Ascending aorta (tissue), 2 donors: Measurements from ENCODE around the gene ZC3HAV1. TPM values are rescaled to one million over a fixed set of nuclear protein-coding genes. Genes with fewer than 3 reads are reported as not detected.

Source experiments
- DNase-seq, 2 donors: peaks; one replicate each; pipeline ENCODE4 v3.0.0-alpha.2; 2019; ENCODE audit warnings: low spot score in 2 of 2
- H3K27ac ChIP-seq, 2 donors: fragments of 200-600 bp; sonication (generic); one replicate each; pipeline ENCODE4 v1.5.1; 2016 to 2017; ENCODE audit warnings: mild to moderate bottlenecking in 1 of 2
- H3K27me3 ChIP-seq: fragments of 200-600 bp; sonication (generic); one replicate; pipeline ENCODE4 v1.5.1; 2017
- H3K36me3 ChIP-seq, 2 donors: fragments of 200-600 bp; sonication (generic); one replicate each; pipeline ENCODE4 v1.5.1; 2016
- H3K4me1 ChIP-seq, 2 donors: fragments of 200-600 bp; sonication (generic); one replicate each; pipeline ENCODE4 v1.5.1; 2016 to 2017; ENCODE audit warnings: mild to moderate bottlenecking in 1 of 2
- H3K4me3 ChIP-seq, 2 donors: fragments of 200-600 bp; sonication (generic); one replicate each; pipeline ENCODE4 v1.5.1; 2016 to 2017; ENCODE audit warnings: mild to moderate bottlenecking in 1 of 2
- H3K9me3 ChIP-seq, 2 donors: fragments of 200-600 bp; sonication (generic); one replicate each; pipeline ENCODE4 v1.5.1; 2016
- CTCF ChIP-seq, 3 experiments: fragments of 200-600 bp in 2 of 3; fragments of 450-650 bp in 1 of 3; sonication (generic) in 2 of 3; IDR thresholded peaks; one replicate each; pipeline ENCODE4 v1.5.1; 2016 to 2019; ENCODE audit warnings: antibody characterized with exemption in 3 of 3, mild to moderate bottlenecking in 1 of 3, moderate library complexity in 1 of 3
- intact Hi-C: fragments of 100-400 bp; cut with DNase I; formaldehyde crosslinking; loops from one replicate; pipeline ENCODE4 v1.15.1; 2023
- total RNA-seq: library from RNA; depleted of rRNA; stranded (reverse); fragments of >200 nt; gene quantifications from one replicate; pipeline ENCODE4 v1.1.0, GENCODE V29; 2016

ZC3HAV1 gene
- total RNA-seq, 1 donor from 2014 or later: 25.0 TPM

GRCh38 chr7:139035586-139036353 is 73.8 kb downstream of the ZC3HAV1 start, which contains the start of gene ZC3HAV1L:
TSS of gene ZC3HAV1L (minus strand) at chr7:139036042. CDS start at chr7:139036017, 25 bp downstream.
- TF ChIP-seq CTCF (IDR thresholded peaks at IDR 0.05): no peak
- intact Hi-C loops: no loop called here
- peak within 1 kb of the TSS; percentile 63 to 94 for H3K4me3 ChIP-seq
- H3K4me1 ChIP-seq: peaks cover 0 to 9% of the 10 kb centered on the region in 2 donors
- no peaks in the 10 kb centered on the region for H3K9me3 ChIP-seq
- H3K27me3 ChIP-seq: no peaks in the 10 kb centered on the region
- peaks cover 4% of the 10 kb centered on the region in 2 donors for H3K36me3 ChIP-seq
- H3K27ac ChIP-seq: peak within 1 kb of the TSS; percentile 50 to 58
- peak in 1 of 2 donors; percentile 67 for DNase-seq

GRCh38 chr7:139034855-139035585 is 74.5 kb downstream of the ZC3HAV1 start:
- H3K27me3 ChIP-seq: no peaks in the 10 kb centered on the region
- H3K4me3 ChIP-seq: peak overlapping the region; percentile 63 to 94
- no peaks in the 10 kb centered on the region for H3K9me3 ChIP-seq
- peaks cover 4% of the 10 kb centered on the region in 2 donors for H3K36me3 ChIP-seq
- intact Hi-C loops: no loop called here
- TF ChIP-seq CTCF (IDR thresholded peaks at IDR 0.05): no peak
- DNase-seq: no peak
- peak overlapping the region; percentile 50 to 58 for H3K27ac ChIP-seq
- peaks cover 0 to 9% of the 10 kb centered on the region in 2 donors for H3K4me1 ChIP-seq

- Histone ChIP-seq H3K27ac (no peak overlapping the region), H3K36me3 (peaks cover 4% of the 10 kb centered on the region in 2 donors), H3K9me3 (no peaks in the 10 kb centered on the region), H3K27me3 (no peaks in the 10 kb centered on the region), H3K4me3 (peak overlapping the region in 1 of 2 donors; percentile 94), H3K4me1 (peaks cover 0 to 9% of the 10 kb centered on the region in 2 donors)
- DNase-seq: no peak
- intact Hi-C loops: no loop called here
- no peak for TF ChIP-seq CTCF (IDR thresholded peaks at IDR 0.05)
These were observed 75.2 kb downstream of the ZC3HAV1 start for GRCh38 chr7:139034336-139034735.

- intact Hi-C loops: no loop called here
- Histone ChIP-seq H3K4me1 (peaks cover 0 to 9% of the 10 kb centered on the region in 2 donors), H3K27ac (no peak overlapping the region), H3K9me3 (no peaks in the 10 kb centered on the region), H3K27me3 (no peaks in the 10 kb centered on the region), H3K4me3 (no peak overlapping the region), H3K36me3 (peaks cover 4% of the 10 kb centered on the region in 2 donors)
- DNase-seq: no peak
- TF ChIP-seq CTCF (IDR thresholded peaks at IDR 0.05): no peak
These were observed 76.0 kb downstream of the ZC3HAV1 start for GRCh38 chr7:139033346-139034114.

- TF ChIP-seq CTCF (IDR thresholded peaks at IDR 0.05): no peak
- intact Hi-C loops: no loop called here
- Histone ChIP-seq H3K27ac (no peak overlapping the region), H3K36me3 (peaks cover 4% of the 10 kb centered on the region in 2 donors), H3K4me3 (no peak overlapping the region), H3K27me3 (no peaks in the 10 kb centered on the region), H3K9me3 (no peaks in the 10 kb centered on the region), H3K4me1 (peaks cover 0 to 9% of the 10 kb centered on the region in 2 donors)
- DNase-seq: no peak
These were observed 77.0 kb downstream of the ZC3HAV1 start for GRCh38 chr7:139032473-139032872.
